Measurements from ENCODE around the gene DAB1. TPM values are rescaled to one million over a fixed set of nuclear protein-coding genes. Genes with fewer than 3 reads are reported as not detected.

DAB1 gene
- total and polyA plus RNA-seq, 7 experiments from 2014 or later, result 0.27 to 1.9 (median 0.43) TPM; not detected in 1

DNA sequence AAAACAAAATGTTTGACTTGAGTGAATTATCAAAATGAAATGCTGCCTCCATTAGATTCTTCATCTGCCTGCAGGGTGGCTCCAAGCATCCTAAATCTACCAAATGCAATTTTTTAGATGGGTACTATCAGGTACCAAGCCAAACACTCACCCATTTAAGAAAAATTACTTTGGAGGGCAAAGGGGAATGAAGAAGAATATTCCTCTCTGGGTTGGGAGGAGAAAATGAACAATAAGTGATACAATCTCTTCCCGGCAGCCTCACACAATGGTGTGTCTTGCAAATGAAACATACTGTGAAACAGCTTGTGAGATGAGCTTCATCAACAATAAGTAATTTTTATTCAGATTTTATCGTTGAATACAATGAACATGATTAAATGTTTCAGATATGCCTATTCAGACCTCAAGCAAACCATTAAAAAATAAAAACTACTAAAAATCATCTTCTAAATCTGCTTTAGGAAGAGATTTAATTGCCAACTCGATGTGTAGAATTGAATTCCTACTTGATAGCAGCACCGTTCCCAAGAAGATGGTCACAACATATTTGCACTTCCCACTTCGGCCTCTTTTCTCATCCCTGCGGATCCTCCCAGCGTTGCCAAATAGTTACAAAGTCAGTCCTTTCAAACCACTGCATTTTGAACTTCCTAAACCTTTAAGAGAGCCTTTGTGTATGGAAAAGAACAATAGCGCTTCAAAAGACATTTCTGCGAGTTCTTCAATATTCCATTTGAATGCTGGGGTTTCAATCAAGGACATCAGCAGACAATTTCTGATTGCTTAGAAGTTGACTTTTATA is 2.7 kb downstream of the DAB1 start:
- Histone ChIP-seq H3K27ac (ENCODE audit: low read depth, low read length) (no peak overlapping the region), H3K36me3 (ENCODE audit: control insufficient read depth in 2 of 3, insufficient read depth in 3 of 3, low read length in 3 of 3) (no peaks in the 10 kb centered on the region), H3K9me3 (ENCODE audit: control insufficient read depth in 2 of 3, low read length in 3 of 3) (no peaks in the 10 kb centered on the region), H3K4me3 (ENCODE audit: low read length) (no peak overlapping the region), H3K4me1 (ENCODE audit: control insufficient read depth in 2 of 2, insufficient read depth in 2 of 2, low read length in 2 of 2) (no peaks in the 10 kb centered on the region), H3K27me3 (ENCODE audit: control insufficient read depth in 2 of 2, insufficient read depth in 2 of 2, low read length in 2 of 2) (peaks cover 0 to 3% of the 10 kb centered on the region in 2 donors)
- ATAC-seq, result no peak
- Mint-ChIP-seq H3K9me3 (peaks cover 0 to 16% (median 1%) of the 10 kb centered on the region in 11 donors), H3K27ac (no peak overlapping the region), H3K36me3 (no peaks in the 10 kb centered on the region), H3K27me3 (peaks cover 61 to 66% (median 64%) of the 10 kb centered on the region in 5 donors), H3K4me1 (peaks cover 0 to 21% (median 13%) of the 10 kb centered on the region in 7 donors), H3K4me3 (no peak overlapping the region)
- DNase-seq, result no peak
- POLR2A ChIA-PET, result no interaction called here
- CTCF ChIA-PET, result no interaction called here
- intact Hi-C loops (cut with micrococcal nuclease), result no loop called here

DNA sequence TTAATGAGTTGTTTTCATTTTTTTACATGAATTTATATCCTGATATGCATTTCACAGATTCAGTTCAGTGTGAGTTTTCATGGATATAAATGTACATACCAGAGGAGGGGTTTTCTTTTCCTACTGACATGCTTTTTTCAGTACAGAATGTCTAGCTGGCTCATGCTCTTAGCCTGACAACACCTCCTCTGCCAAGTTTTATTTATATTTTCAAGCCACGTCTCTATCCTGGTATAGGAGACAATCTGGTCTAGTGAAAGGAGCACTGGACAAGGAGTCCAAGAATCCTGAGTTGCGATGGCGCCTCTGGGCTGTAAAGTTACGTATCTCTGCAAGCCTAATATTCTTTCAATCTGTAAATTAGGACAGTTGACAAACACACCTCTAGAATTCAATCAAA is 4.9 kb downstream of the DAB1 start:
- peaks cover 0 to 5% (median 0%) of the 10 kb centered on the region in 11 donors for H3K9me3 Mint-ChIP-seq
- H3K9me3 ChIP-seq (ENCODE audit: control insufficient read depth in 2 of 3, low read length in 3 of 3), result no peaks in the 10 kb centered on the region
- no peak overlapping the region for H3K4me3 ChIP-seq (ENCODE audit: low read length)
- ChIA-PET POLR2A (no interaction called here), CTCF (no interaction called here)
- no peaks in the 10 kb centered on the region for H3K36me3 ChIP-seq (ENCODE audit: control insufficient read depth in 2 of 3, insufficient read depth in 3 of 3, low read length in 3 of 3)
- ATAC-seq (no peak), DNase-seq (no peak)
- H3K27me3 Mint-ChIP-seq, result peaks cover 43 to 58% (median 51%) of the 10 kb centered on the region in 5 donors
- no peaks in the 10 kb centered on the region for H3K4me1 ChIP-seq (ENCODE audit: control insufficient read depth in 2 of 2, insufficient read depth in 2 of 2, low read length in 2 of 2)
- no peaks in the 10 kb centered on the region for H3K27me3 ChIP-seq (ENCODE audit: control insufficient read depth in 2 of 2, insufficient read depth in 2 of 2, low read length in 2 of 2)
- intact Hi-C loops (cut with micrococcal nuclease), result no loop called here
- no peak overlapping the region for H3K27ac Mint-ChIP-seq
- no peak overlapping the region for H3K4me3 Mint-ChIP-seq
- no peaks in the 10 kb centered on the region for H3K36me3 Mint-ChIP-seq
- H3K4me1 Mint-ChIP-seq, result peaks cover 0 to 11% (median 8%) of the 10 kb centered on the region in 7 donors
- H3K27ac ChIP-seq (ENCODE audit: low read depth, low read length), result no peak overlapping the region

DNA sequence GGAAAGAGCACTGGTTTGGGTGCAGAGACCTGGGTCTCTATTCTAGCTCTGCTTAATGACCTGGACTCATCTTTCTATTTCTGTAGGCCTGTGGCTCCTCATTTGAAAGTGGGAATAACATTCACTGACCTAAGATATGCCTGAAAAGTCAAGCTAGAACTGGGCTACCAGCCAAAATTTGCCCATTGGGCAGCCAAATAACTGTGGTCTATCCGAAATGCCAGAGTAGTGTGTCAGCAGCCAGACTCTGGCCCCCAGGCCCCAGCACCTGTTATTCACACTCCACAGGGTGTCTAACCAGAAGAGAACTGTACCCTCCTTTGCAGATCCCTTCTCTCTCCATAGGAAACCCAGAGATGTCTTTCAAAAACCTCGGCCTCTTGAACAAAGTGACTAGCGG is 12.6 kb downstream of the DAB1 start:
- Histone ChIP-seq H3K27me3 (ENCODE audit: control insufficient read depth in 2 of 2, insufficient read depth in 2 of 2, low read length in 2 of 2) (no peaks in the 10 kb centered on the region), H3K36me3 (ENCODE audit: control insufficient read depth in 2 of 3, insufficient read depth in 3 of 3, low read length in 3 of 3) (no peaks in the 10 kb centered on the region), H3K4me1 (ENCODE audit: control insufficient read depth in 2 of 2, insufficient read depth in 2 of 2, low read length in 2 of 2) (no peaks in the 10 kb centered on the region), H3K27ac (ENCODE audit: low read depth, low read length) (no peak overlapping the region), H3K9me3 (ENCODE audit: control insufficient read depth in 2 of 3, low read length in 3 of 3) (no peaks in the 10 kb centered on the region), H3K4me3 (ENCODE audit: low read length) (no peak overlapping the region)
- H3K27ac Mint-ChIP-seq, result no peak overlapping the region
- POLR2A ChIA-PET, result no interaction called here
- DNase-seq, result no peak
- peaks cover 0 to 23% (median 2%) of the 10 kb centered on the region in 11 donors for H3K9me3 Mint-ChIP-seq
- intact Hi-C loops (cut with micrococcal nuclease), result no loop called here
- no peaks in the 10 kb centered on the region for H3K36me3 Mint-ChIP-seq
- CTCF ChIA-PET, result no interaction called here
- H3K27me3 Mint-ChIP-seq, result peaks cover 2 to 34% (median 16%) of the 10 kb centered on the region in 5 donors
- H3K4me1 Mint-ChIP-seq, result no peaks in the 10 kb centered on the region
- no peak overlapping the region for H3K4me3 Mint-ChIP-seq
- no peak for ATAC-seq

DNA sequence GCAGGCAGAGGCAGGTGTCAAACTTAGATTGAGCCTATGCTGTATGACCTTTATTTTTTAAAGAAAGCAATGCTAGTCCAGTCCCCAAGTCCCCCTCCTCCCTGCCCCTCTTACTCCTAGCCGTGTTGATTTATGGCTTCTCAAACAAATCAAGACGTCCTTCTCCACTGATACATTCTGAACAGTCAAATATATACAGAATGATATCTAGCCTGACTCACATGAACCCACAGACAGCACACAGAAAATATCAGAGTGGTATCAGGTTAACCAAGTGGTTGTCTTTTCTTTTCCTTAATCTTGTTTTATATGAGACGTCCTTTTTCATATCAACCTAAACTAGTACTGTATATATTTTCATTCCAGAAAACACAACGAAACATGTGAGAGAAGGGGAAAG is 13.4 kb downstream of the DAB1 start:
- H3K9me3 ChIP-seq (ENCODE audit: control insufficient read depth in 2 of 3, low read length in 3 of 3), result no peaks in the 10 kb centered on the region
- no peak overlapping the region for H3K4me3 ChIP-seq (ENCODE audit: low read length)
- Mint-ChIP-seq H3K27ac (no peak overlapping the region), H3K9me3 (peaks cover 0 to 23% (median 2%) of the 10 kb centered on the region in 11 donors), H3K4me3 (no peak overlapping the region), H3K4me1 (no peaks in the 10 kb centered on the region), H3K27me3 (peaks cover 0 to 29% (median 16%) of the 10 kb centered on the region in 5 donors), H3K36me3 (no peaks in the 10 kb centered on the region)
- no peak for ATAC-seq
- no peak overlapping the region for H3K27ac ChIP-seq (ENCODE audit: low read depth, low read length)
- DNase-seq, result no peak
- H3K27me3 ChIP-seq (ENCODE audit: control insufficient read depth in 2 of 2, insufficient read depth in 2 of 2, low read length in 2 of 2), result no peaks in the 10 kb centered on the region
- intact Hi-C loops (cut with micrococcal nuclease), result no loop called here
- no peaks in the 10 kb centered on the region for H3K4me1 ChIP-seq (ENCODE audit: control insufficient read depth in 2 of 2, insufficient read depth in 2 of 2, low read length in 2 of 2)
- H3K36me3 ChIP-seq (ENCODE audit: control insufficient read depth in 2 of 3, insufficient read depth in 3 of 3, low read length in 3 of 3), result no peaks in the 10 kb centered on the region
- ChIA-PET POLR2A (no interaction called here), CTCF (no interaction called here)

DNA sequence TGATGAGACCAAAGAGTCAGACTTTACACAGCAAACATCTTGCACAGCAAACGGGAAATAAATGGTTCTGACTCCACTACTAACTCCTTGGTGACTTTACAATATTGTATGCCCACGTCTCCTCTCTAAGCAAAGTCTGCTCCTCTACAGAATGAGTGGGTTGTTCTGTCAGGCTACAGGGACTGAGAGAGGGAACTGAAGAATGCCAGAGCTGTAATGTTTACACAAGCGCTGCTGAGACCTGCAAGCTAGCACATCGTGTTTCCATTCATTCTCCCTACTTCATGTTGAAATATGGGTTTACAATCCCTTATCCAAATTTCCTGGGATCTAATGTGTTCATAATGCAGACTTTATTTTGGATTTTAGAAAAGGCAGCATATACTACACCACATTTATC is 15.9 kb downstream of the DAB1 start:
- Mint-ChIP-seq H3K27me3 (peaks cover 0 to 24% (median 16%) of the 10 kb centered on the region in 5 donors), H3K4me3 (no peak overlapping the region), H3K27ac (no peak overlapping the region), H3K36me3 (no peaks in the 10 kb centered on the region), H3K4me1 (no peaks in the 10 kb centered on the region), H3K9me3 (peaks cover 0 to 20% (median 2%) of the 10 kb centered on the region in 11 donors)
- ATAC-seq, result no peak
- Histone ChIP-seq H3K4me1 (ENCODE audit: control insufficient read depth in 2 of 2, insufficient read depth in 2 of 2, low read length in 2 of 2) (no peaks in the 10 kb centered on the region), H3K27ac (ENCODE audit: low read depth, low read length) (no peak overlapping the region), H3K27me3 (ENCODE audit: control insufficient read depth in 2 of 2, insufficient read depth in 2 of 2, low read length in 2 of 2) (no peaks in the 10 kb centered on the region), H3K9me3 (ENCODE audit: control insufficient read depth in 2 of 3, low read length in 3 of 3) (no peaks in the 10 kb centered on the region), H3K4me3 (ENCODE audit: low read length) (no peak overlapping the region), H3K36me3 (ENCODE audit: control insufficient read depth in 2 of 3, insufficient read depth in 3 of 3, low read length in 3 of 3) (no peaks in the 10 kb centered on the region)
- CTCF ChIA-PET, result no interaction called here
- DNase-seq, result no peak
- intact Hi-C loops (cut with micrococcal nuclease), result no loop called here
- POLR2A ChIA-PET, result no interaction called here

DNA sequence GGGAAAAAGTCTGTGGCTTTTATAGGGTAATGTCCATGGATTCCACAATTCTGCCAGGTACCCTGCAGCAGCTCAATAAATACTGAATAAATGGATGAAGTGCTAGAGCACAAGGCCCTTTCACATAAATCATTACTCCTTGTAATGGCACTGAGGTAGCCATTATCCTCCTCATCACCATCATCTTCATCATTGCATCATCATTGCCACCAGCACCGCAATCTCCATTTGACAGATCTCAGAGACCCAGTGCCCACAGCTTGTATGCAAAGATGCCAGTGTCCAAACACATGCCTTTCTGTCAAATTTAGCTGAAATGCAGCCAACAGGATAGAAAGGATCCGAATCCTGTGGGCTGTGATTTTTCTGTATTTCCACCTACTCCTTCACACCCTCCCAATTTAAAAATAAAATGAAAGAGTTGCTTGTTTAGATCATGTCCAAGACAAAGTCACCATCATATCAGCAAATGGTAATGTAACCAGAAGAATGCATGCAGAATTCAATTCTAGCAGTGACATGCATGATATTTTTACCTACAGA is 17.4 kb downstream of the DAB1 start:
- no peak overlapping the region for H3K27ac ChIP-seq (ENCODE audit: low read depth, low read length)
- Mint-ChIP-seq H3K9me3 (peaks cover 0 to 12% (median 0%) of the 10 kb centered on the region in 11 donors), H3K27me3 (peaks cover 0 to 21% (median 16%) of the 10 kb centered on the region in 5 donors), H3K4me3 (no peak overlapping the region), H3K27ac (no peak overlapping the region), H3K4me1 (no peaks in the 10 kb centered on the region), H3K36me3 (no peaks in the 10 kb centered on the region)
- no peaks in the 10 kb centered on the region for H3K4me1 ChIP-seq (ENCODE audit: control insufficient read depth in 2 of 2, insufficient read depth in 2 of 2, low read length in 2 of 2)
- ATAC-seq, result no peak
- intact Hi-C loops (cut with micrococcal nuclease), result no loop called here
- no peaks in the 10 kb centered on the region for H3K36me3 ChIP-seq (ENCODE audit: control insufficient read depth in 2 of 3, insufficient read depth in 3 of 3, low read length in 3 of 3)
- no peak overlapping the region for H3K4me3 ChIP-seq (ENCODE audit: low read length)
- no peaks in the 10 kb centered on the region for H3K27me3 ChIP-seq (ENCODE audit: control insufficient read depth in 2 of 2, insufficient read depth in 2 of 2, low read length in 2 of 2)
- H3K9me3 ChIP-seq (ENCODE audit: control insufficient read depth in 2 of 3, low read length in 3 of 3), result no peaks in the 10 kb centered on the region
- no peak for DNase-seq
- POLR2A ChIA-PET, result no interaction called here
- CTCF ChIA-PET, result no interaction called here

DNA sequence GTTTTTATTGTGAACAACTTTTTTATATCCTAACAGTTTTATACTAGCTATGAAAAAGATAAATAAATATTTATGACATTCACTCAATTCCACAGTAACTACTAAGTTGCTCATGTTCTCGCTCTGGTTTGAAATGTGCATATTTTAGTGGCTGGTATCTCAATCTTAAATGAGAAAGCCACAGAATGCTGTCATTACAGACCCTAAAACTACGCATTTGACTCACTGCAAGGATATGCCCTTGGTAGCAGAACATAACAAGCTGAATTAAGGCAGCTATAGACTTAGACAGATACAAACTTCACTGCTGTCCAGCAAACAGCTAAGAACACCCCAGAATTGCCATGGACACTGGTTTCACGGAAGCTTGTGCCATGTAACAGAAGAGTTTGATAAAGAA is 19.0 kb downstream of the DAB1 start:
- ChIA-PET POLR2A (no interaction called here), CTCF (no interaction called here)
- Mint-ChIP-seq H3K27me3 (peaks cover 0 to 23% (median 14%) of the 10 kb centered on the region in 5 donors), H3K27ac (no peak overlapping the region), H3K36me3 (no peaks in the 10 kb centered on the region), H3K4me1 (no peaks in the 10 kb centered on the region), H3K4me3 (no peak overlapping the region), H3K9me3 (peaks cover 0 to 5% (median 0%) of the 10 kb centered on the region in 11 donors)
- Histone ChIP-seq H3K27ac (ENCODE audit: low read depth, low read length) (no peak overlapping the region), H3K27me3 (ENCODE audit: control insufficient read depth in 2 of 2, insufficient read depth in 2 of 2, low read length in 2 of 2) (no peaks in the 10 kb centered on the region), H3K4me3 (ENCODE audit: low read length) (no peak overlapping the region), H3K4me1 (ENCODE audit: control insufficient read depth in 2 of 2, insufficient read depth in 2 of 2, low read length in 2 of 2) (no peaks in the 10 kb centered on the region), H3K9me3 (ENCODE audit: control insufficient read depth in 2 of 3, low read length in 3 of 3) (no peaks in the 10 kb centered on the region), H3K36me3 (ENCODE audit: control insufficient read depth in 2 of 3, insufficient read depth in 3 of 3, low read length in 3 of 3) (no peaks in the 10 kb centered on the region)
- intact Hi-C loops (cut with micrococcal nuclease), result no loop called here
- ATAC-seq (no peak), DNase-seq (no peak)
